22Rv1 (cell line): ENCODE data around the gene TIGAR.
A peak's percentile ranks its signal among the peaks of the same experiment; 100 is the strongest.

ENCODE experiments used
- H3K27ac ChIP-seq: fragments of 450-650 bp; 2 replicates; pipeline ENCODE4 v1.5.1; 2017
- ZFX ChIP-seq: fragments of 450-650 bp; IDR thresholded peaks from 2 replicates; pipeline ENCODE4 v1.6.1; 2017; ENCODE audit warnings: antibody characterized with exemption, borderline replicate concordance
- TF ChIP-seq, protein P1 (sequence below): fragments of 450-650 bp; IDR thresholded peaks from 2 replicates; pipeline ENCODE4 v1.5.1; 2017; ENCODE audit warnings: mild to moderate bottlenecking

The TIGAR gene

GRCh38 chr12:4383304-4383865 lies 62.4 kb downstream of the TIGAR start:
- no peak overlapping the region for H3K27ac ChIP-seq
- no peak for TF ChIP-seq ZFX
- TF ChIP-seq, protein P1, sequence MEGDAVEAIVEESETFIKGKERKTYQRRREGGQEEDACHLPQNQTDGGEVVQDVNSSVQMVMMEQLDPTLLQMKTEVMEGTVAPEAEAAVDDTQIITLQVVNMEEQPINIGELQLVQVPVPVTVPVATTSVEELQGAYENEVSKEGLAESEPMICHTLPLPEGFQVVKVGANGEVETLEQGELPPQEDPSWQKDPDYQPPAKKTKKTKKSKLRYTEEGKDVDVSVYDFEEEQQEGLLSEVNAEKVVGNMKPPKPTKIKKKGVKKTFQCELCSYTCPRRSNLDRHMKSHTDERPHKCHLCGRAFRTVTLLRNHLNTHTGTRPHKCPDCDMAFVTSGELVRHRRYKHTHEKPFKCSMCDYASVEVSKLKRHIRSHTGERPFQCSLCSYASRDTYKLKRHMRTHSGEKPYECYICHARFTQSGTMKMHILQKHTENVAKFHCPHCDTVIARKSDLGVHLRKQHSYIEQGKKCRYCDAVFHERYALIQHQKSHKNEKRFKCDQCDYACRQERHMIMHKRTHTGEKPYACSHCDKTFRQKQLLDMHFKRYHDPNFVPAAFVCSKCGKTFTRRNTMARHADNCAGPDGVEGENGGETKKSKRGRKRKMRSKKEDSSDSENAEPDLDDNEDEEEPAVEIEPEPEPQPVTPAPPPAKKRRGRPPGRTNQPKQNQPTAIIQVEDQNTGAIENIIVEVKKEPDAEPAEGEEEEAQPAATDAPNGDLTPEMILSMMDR: peak; percentile 8; the same call in 1 of the 2 replicates

- TF ChIP-seq ZFX: no peak
- TF ChIP-seq, protein P1: no peak
- no peak overlapping the region for H3K27ac ChIP-seq
These were observed 65.8 kb downstream of the TIGAR start for GRCh38 chr12:4386801-4387200.

DNA sequence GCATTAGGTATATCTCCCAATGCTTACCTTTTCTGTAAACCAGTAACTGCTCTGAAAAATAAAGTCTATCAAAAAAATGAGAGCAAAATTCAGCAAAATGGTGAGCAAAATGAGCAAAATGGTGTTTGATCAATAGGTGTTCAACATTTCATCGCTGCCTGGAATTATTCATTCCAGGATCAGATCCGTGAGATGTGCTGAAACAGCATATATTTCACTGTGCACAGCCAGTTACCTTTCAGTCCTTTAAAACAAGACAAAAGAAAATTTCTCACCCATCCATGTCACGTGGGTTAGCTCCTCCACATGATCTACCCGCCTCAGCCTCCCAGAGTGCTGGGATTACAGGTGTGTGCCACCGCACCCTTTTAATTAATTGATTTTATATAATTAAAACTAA lies 66.6 kb downstream of the TIGAR start:
- H3K27ac ChIP-seq: no peak overlapping the region

DNA sequence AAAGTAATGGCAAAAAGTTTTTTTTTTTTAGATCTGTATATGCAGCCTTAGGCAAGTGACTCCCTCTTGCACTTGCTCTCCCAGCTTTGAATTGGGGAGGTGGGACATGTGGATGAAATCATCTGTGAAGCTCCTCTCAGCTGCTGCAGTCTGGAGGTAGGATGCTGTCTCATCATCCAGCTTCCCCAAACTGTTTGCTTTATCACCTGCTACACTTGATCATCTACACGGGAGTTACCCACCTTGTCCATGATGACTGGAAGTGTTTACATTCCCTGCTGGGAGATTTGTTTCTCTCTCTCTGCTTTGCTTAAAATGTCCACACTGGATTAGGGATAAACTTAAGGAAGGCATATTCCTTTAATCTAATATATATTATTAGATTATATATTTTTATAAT lies 67.0 kb downstream of the TIGAR start:
- H3K27ac ChIP-seq: no peak overlapping the region
- TF ChIP-seq ZFX: no peak
- TF ChIP-seq, protein P1: no peak

More for the DNA sequence above, 66.6 kb downstream of the TIGAR start:
- no peak for TF ChIP-seq ZFX
- TF ChIP-seq, protein P1: no peak

GRCh38 chr12:4388662-4389061 lies 67.6 kb downstream of the TIGAR start:
- no peak overlapping the region for H3K27ac ChIP-seq
- no peak for TF ChIP-seq ZFX
- TF ChIP-seq, protein P1: no peak

- TF ChIP-seq, protein P1: no peak
- TF ChIP-seq ZFX: no peak
- H3K27ac ChIP-seq: no peak overlapping the region
These were observed 71.3 kb downstream of the TIGAR start for GRCh38 chr12:4392223-4392742.

DNA sequence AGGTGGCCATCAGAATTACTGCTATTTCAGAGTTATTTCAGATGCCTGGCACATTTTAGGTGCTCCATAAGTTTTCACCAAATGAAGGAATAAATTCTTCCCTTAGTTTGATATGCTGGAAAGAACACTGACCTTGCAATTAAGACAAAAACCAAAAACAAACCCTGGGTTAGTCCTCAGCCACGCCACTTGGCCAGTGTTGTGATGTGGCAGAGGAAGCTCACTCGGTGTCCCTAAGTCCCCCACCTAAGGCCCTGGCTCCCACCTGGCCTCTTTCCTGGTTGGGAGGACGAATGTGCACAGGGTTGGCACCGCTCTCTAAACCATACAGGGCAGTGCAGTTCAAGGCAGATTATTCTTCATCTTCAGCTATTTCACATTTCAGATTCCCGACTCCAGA lies 72.2 kb downstream of the TIGAR start:
- TF ChIP-seq ZFX: no peak
- TF ChIP-seq, protein P1: no peak
- no peak overlapping the region for H3K27ac ChIP-seq
